T follicular helper cell (primary cell): ENCODE data around the gene PPP1R1B.

Experiments
- DNase-seq: peaks from one replicate; pipeline ENCODE4 v3.0.0-alpha.2; 2020; ENCODE audit warnings: low read depth

PPP1R1B gene

GRCh38 chr17:39653662-39654331 lies 27.0 kb downstream of the PPP1R1B start:
- DNase-seq: peak; percentile 74

- no peak for DNase-seq
These were observed 28.4 kb downstream of the PPP1R1B start for GRCh38 chr17:39655105-39655504.

- DNase-seq: no peak
These were observed 31.6 kb downstream of the PPP1R1B start for GRCh38 chr17:39658346-39658745.

- no peak for DNase-seq
These were observed 32.0 kb downstream of the PPP1R1B start for GRCh38 chr17:39658760-39659159.

- no peak for DNase-seq
These were observed 32.7 kb downstream of the PPP1R1B start for GRCh38 chr17:39659279-39660010.

GRCh38 chr17:39660011-39660360 lies 33.2 kb downstream of the PPP1R1B start:
- no peak for DNase-seq

GRCh38 chr17:39660397-39661385 lies 33.9 kb downstream of the PPP1R1B start:
- DNase-seq: no peak

- DNase-seq: no peak
These were observed 35.2 kb downstream of the PPP1R1B start for GRCh38 chr17:39661744-39662541.

- no peak for DNase-seq
These were observed 36.0 kb downstream of the PPP1R1B start for GRCh38 chr17:39662551-39663339.

GRCh38 chr17:39663340-39663687 lies 36.6 kb downstream of the PPP1R1B start:
- no peak for DNase-seq

GRCh38 chr17:39663688-39664580 lies 37.2 kb downstream of the PPP1R1B start:
- DNase-seq: no peak

- DNase-seq: no peak
These were observed 38.1 kb downstream of the PPP1R1B start, which contains the start of gene TCAP for GRCh38 chr17:39664581-39665561. TSS of gene TCAP (plus strand) at chr17:39665349. CDS start at chr17:39665360, 11 bp downstream.

GRCh38 chr17:39665642-39666224 lies 39.0 kb downstream of the PPP1R1B start:
- no peak for DNase-seq

GRCh38 chr17:39666231-39666600 lies 39.5 kb downstream of the PPP1R1B start:
- DNase-seq: no peak

- DNase-seq: no peak
These were observed 40.0 kb downstream of the PPP1R1B start for GRCh38 chr17:39666601-39667261.

GRCh38 chr17:39667262-39667944 lies 40.7 kb downstream of the PPP1R1B start:
- no peak for DNase-seq
